ENCODE measurements around the gene SPTSSA.
"Not testable (repeated sequence)": the region's sequence is repeated elsewhere in the genome, so short reads cannot be mapped to it uniquely, and the experiment has no call there.

Gene SPTSSA

GRCh38 chr14:34407951-34408350 lies 54.1 kb downstream of the SPTSSA start:
- DNase-seq (ENCODE audit: insufficient read length, low spot score) (no peak), FAIRE-seq (no peak)
- TF ChIP-seq PAX5 (IDR thresholded peaks at IDR 0.05; ENCODE audit: insufficient read depth, low read length, severe bottlenecking) (no peak), SPI1 (IDR thresholded peaks at IDR 0.05; ENCODE audit: low read depth, low read length) (no peak), POLR2A (IDR thresholded peaks at IDR 0.05; ENCODE audit: low read depth, low read length) (no peak), POU2F2 (IDR thresholded peaks at IDR 0.05; ENCODE audit: low read depth, low read length) (no peak), TAF1 (IDR thresholded peaks at IDR 0.05; ENCODE audit: low read depth, low read length) (no peak), POLR2AphosphoS5 (IDR thresholded peaks at IDR 0.05; ENCODE audit: low read depth, low read length) (no peak)

- FAIRE-seq = no peak
- no peak for DNase-seq (ENCODE audit: insufficient read length, low spot score)
- TF ChIP-seq PAX5 (IDR thresholded peaks at IDR 0.05; ENCODE audit: insufficient read depth, low read length, severe bottlenecking) (no peak), SPI1 (IDR thresholded peaks at IDR 0.05; ENCODE audit: low read depth, low read length) (no peak), POU2F2 (IDR thresholded peaks at IDR 0.05; ENCODE audit: low read depth, low read length) (no peak), TAF1 (IDR thresholded peaks at IDR 0.05; ENCODE audit: low read depth, low read length) (no peak), POLR2AphosphoS5 (IDR thresholded peaks at IDR 0.05; ENCODE audit: low read depth, low read length) (no peak), POLR2A (IDR thresholded peaks at IDR 0.05; ENCODE audit: low read depth, low read length) (no peak)
Measured at GRCh38 chr14:34404416-34404815, 57.6 kb downstream of the SPTSSA start.

- FAIRE-seq = no peak
- TF ChIP-seq SPI1 (IDR thresholded peaks at IDR 0.05; ENCODE audit: low read depth, low read length) (no peak), PAX5 (IDR thresholded peaks at IDR 0.05; ENCODE audit: insufficient read depth, low read length, severe bottlenecking) (no peak), POU2F2 (IDR thresholded peaks at IDR 0.05; ENCODE audit: low read depth, low read length) (no peak), POLR2AphosphoS5 (IDR thresholded peaks at IDR 0.05; ENCODE audit: low read depth, low read length) (no peak), TAF1 (IDR thresholded peaks at IDR 0.05; ENCODE audit: low read depth, low read length) (no peak), POLR2A (IDR thresholded peaks at IDR 0.05; ENCODE audit: low read depth, low read length) (no peak)
Measured at GRCh38 chr14:34403646-34404045, 58.4 kb downstream of the SPTSSA start.

GRCh38 chr14:34398024-34398423 lies 64.0 kb downstream of the SPTSSA start:
- TF ChIP-seq POLR2A (IDR thresholded peaks at IDR 0.05; ENCODE audit: low read depth, low read length) (no peak), SPI1 (IDR thresholded peaks at IDR 0.05; ENCODE audit: low read depth, low read length) (no peak), PAX5 (IDR thresholded peaks at IDR 0.05; ENCODE audit: insufficient read depth, low read length, severe bottlenecking) (no peak), POU2F2 (IDR thresholded peaks at IDR 0.05; ENCODE audit: low read depth, low read length) (no peak), POLR2AphosphoS5 (IDR thresholded peaks at IDR 0.05; ENCODE audit: low read depth, low read length) (no peak), TAF1 (IDR thresholded peaks at IDR 0.05; ENCODE audit: low read depth, low read length) (no peak)
- FAIRE-seq (no peak), DNase-seq (ENCODE audit: insufficient read length, low spot score) (no peak)

More at GRCh38 chr14:34403646-34404045, 58.4 kb downstream of the SPTSSA start:
- DNase-seq (ENCODE audit: insufficient read length, low spot score) = no peak

- no peak for DNase-seq (ENCODE audit: insufficient read length, low spot score)
- TF ChIP-seq POLR2A (IDR thresholded peaks at IDR 0.05; ENCODE audit: low read depth, low read length) (no peak), POLR2AphosphoS5 (IDR thresholded peaks at IDR 0.05; ENCODE audit: low read depth, low read length) (no peak), SPI1 (IDR thresholded peaks at IDR 0.05; ENCODE audit: low read depth, low read length) (no peak), TAF1 (IDR thresholded peaks at IDR 0.05; ENCODE audit: low read depth, low read length) (no peak), PAX5 (IDR thresholded peaks at IDR 0.05; ENCODE audit: insufficient read depth, low read length, severe bottlenecking) (no peak)
- no peak for FAIRE-seq
Measured at GRCh38 chr14:34387974-34388516, 74.0 kb downstream of the SPTSSA start.

- FAIRE-seq = no peak
- TF ChIP-seq PAX5 (IDR thresholded peaks at IDR 0.05; ENCODE audit: insufficient read depth, low read length, severe bottlenecking) (no peak), TAF1 (IDR thresholded peaks at IDR 0.05; ENCODE audit: low read depth, low read length) (no peak), POU2F2 (IDR thresholded peaks at IDR 0.05; ENCODE audit: low read depth, low read length) (no peak), POLR2AphosphoS5 (IDR thresholded peaks at IDR 0.05; ENCODE audit: low read depth, low read length) (no peak), SPI1 (IDR thresholded peaks at IDR 0.05; ENCODE audit: low read depth, low read length) (no peak), POLR2A (IDR thresholded peaks at IDR 0.05; ENCODE audit: low read depth, low read length) (no peak)
- DNase-seq (ENCODE audit: insufficient read length, low spot score) = no peak
Measured at GRCh38 chr14:34386865-34387485, 75.1 kb downstream of the SPTSSA start.

- DNase-seq (ENCODE audit: insufficient read length, low spot score); FAIRE-seq: not testable (repeated sequence)
Measured at GRCh38 chr14:34385881-34386280, 76.2 kb downstream of the SPTSSA start.

- TF ChIP-seq SPI1 (IDR thresholded peaks at IDR 0.05; ENCODE audit: low read depth, low read length) = no peak
- DNase-seq (ENCODE audit: insufficient read length, low spot score) = no peak
- FAIRE-seq = no peak
Measured at GRCh38 chr14:34383839-34384238, 78.2 kb downstream of the SPTSSA start.
